Measurements from ENCODE around the gene ANKRD27.

ANKRD27 gene

DNA sequence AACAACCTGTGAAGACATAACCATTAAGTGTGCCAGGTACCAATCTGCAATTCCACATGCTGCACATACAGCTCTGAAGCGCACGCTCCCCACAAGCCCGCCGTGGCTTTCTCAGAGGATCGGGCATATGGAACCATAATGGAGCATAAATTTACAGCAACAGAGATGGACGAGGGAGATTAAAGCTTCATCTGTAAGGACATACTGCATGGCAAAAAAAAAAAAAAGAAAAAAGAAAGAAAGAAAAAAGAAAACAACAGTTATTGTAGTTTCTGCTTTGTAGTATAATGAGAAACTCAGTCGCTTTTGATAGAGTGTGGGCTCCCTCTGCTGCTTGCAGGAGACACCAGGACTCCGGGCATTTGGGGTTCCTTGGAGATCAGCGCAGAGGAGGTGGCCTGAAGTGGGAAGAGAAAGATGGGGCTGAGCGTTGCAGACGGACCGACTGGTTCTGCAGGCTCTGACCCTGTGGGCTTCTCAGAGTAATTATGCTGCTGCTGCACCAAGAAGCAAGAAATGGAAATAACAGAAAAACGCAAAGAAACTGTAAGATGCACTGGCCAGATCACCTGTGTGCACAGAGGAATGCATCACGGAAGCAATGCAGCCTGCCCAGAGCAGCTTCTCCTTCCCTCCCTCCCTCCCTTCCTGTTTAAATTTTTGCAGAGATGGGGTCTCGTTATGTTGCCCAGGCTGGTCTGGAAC is 104.7 kb downstream of the ANKRD27 start (continued):
- TF ChIP-seq ZNF791 (tag by site-specific recombination; IDR thresholded peaks at IDR 0.05) = no peak
- TF ChIP-seq, protein P1, sequence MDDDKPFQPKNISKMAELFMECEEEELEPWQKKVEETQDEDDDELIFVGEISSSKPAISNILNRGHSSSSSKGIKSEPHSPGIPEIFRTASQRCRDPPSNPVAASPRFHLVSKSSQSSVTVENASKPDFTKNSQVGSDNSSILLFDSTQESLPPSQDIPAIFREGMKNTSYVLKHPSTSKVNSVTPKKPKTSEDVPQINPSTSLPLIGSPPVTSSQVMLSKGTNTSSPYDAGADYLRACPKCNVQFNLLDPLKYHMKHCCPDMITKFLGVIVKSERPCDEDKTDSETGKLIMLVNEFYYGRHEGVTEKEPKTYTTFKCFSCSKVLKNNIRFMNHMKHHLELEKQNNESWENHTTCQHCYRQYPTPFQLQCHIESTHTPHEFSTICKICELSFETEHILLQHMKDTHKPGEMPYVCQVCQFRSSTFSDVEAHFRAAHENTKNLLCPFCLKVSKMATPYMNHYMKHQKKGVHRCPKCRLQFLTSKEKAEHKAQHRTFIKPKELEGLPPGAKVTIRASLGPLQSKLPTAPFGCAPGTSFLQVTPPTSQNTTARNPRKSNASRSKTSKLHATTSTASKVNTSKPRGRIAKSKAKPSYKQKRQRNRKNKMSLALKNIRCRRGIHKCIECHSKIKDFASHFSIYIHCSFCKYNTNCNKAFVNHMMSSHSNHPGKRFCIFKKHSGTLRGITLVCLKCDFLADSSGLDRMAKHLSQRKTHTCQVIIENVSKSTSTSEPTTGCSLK (tag by site-specific recombination; IDR thresholded peaks at IDR 0.05) = no peak
- TF ChIP-seq ZNF302 (tag by site-specific recombination; IDR thresholded peaks at IDR 0.05; ENCODE audit: low read depth) = no peak
- TF ChIP-seq, protein P2, sequence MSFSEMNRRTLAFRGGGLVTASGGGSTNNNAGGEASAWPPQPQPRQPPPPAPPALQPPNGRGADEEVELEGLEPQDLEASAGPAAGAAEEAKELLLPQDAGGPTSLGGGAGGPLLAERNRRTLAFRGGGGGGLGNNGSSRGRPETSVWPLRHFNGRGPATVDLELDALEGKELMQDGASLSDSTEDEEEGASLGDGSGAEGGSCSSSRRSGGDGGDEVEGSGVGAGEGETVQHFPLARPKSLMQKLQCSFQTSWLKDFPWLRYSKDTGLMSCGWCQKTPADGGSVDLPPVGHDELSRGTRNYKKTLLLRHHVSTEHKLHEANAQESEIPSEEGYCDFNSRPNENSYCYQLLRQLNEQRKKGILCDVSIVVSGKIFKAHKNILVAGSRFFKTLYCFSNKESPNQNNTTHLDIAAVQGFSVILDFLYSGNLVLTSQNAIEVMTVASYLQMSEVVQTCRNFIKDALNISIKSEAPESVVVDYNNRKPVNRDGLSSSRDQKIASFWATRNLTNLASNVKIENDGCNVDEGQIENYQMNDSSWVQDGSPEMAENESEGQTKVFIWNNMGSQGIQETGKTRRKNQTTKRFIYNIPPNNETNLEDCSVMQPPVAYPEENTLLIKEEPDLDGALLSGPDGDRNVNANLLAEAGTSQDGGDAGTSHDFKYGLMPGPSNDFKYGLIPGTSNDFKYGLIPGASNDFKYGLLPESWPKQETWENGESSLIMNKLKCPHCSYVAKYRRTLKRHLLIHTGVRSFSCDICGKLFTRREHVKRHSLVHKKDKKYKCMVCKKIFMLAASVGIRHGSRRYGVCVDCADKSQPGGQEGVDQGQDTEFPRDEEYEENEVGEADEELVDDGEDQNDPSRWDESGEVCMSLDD (tag by site-specific recombination; IDR thresholded peaks at IDR 0.05) = no peak
- TF ChIP-seq ZNF23 (tag by site-specific recombination; IDR thresholded peaks at IDR 0.05; ENCODE audit: borderline replicate concordance) = no peak
- TF ChIP-seq ZNF404 (tag by site-specific recombination; IDR thresholded peaks at IDR 0.05) = no peak
- no peak for TF ChIP-seq ZNF664 (tag by site-specific recombination; IDR thresholded peaks at IDR 0.05)
- TF ChIP-seq ZNF121 (tag by site-specific recombination; IDR thresholded peaks at IDR 0.05) = no peak
- no peak for TF ChIP-seq ZBTB20 (tag by site-specific recombination; IDR thresholded peaks at IDR 0.05)
- TF ChIP-seq, protein P3, sequence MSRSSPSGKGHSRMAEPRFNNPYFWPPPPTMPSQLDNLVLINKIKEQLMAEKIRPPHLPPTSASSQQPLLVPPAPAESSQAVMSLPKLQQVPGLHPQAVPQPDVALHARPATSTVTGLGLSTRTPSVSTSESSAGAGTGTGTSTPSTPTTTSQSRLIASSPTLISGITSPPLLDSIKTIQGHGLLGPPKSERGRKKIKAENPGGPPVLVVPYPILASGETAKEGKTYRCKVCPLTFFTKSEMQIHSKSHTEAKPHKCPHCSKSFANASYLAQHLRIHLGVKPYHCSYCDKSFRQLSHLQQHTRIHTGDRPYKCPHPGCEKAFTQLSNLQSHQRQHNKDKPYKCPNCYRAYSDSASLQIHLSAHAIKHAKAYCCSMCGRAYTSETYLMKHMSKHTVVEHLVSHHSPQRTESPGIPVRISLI (tag by site-specific recombination; IDR thresholded peaks at IDR 0.05) = peak; percentile 97
- TF ChIP-seq, protein P4, sequence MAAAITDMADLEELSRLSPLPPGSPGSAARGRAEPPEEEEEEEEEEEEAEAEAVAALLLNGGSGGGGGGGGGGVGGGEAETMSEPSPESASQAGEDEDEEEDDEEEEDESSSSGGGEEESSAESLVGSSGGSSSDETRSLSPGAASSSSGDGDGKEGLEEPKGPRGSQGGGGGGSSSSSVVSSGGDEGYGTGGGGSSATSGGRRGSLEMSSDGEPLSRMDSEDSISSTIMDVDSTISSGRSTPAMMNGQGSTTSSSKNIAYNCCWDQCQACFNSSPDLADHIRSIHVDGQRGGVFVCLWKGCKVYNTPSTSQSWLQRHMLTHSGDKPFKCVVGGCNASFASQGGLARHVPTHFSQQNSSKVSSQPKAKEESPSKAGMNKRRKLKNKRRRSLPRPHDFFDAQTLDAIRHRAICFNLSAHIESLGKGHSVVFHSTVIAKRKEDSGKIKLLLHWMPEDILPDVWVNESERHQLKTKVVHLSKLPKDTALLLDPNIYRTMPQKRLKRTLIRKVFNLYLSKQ (tag by site-specific recombination; IDR thresholded peaks at IDR 0.05; ENCODE audit: borderline replicate concordance) = no peak
- TF ChIP-seq, protein P5, sequence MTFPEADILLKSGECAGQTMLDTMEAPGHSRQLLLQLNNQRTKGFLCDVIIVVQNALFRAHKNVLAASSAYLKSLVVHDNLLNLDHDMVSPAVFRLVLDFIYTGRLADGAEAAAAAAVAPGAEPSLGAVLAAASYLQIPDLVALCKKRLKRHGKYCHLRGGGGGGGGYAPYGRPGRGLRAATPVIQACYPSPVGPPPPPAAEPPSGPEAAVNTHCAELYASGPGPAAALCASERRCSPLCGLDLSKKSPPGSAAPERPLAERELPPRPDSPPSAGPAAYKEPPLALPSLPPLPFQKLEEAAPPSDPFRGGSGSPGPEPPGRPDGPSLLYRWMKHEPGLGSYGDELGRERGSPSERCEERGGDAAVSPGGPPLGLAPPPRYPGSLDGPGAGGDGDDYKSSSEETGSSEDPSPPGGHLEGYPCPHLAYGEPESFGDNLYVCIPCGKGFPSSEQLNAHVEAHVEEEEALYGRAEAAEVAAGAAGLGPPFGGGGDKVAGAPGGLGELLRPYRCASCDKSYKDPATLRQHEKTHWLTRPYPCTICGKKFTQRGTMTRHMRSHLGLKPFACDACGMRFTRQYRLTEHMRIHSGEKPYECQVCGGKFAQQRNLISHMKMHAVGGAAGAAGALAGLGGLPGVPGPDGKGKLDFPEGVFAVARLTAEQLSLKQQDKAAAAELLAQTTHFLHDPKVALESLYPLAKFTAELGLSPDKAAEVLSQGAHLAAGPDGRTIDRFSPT (tag by site-specific recombination; IDR thresholded peaks at IDR 0.05) = no peak
- no peak for TF ChIP-seq ZBTB48 (tag by site-specific recombination; IDR thresholded peaks at IDR 0.05)
- no peak for TF ChIP-seq ZNF324 (tag by site-specific recombination; IDR thresholded peaks at IDR 0.05)
- TF ChIP-seq ZNF548 (tag by site-specific recombination; IDR thresholded peaks at IDR 0.05) = no peak
- TF ChIP-seq KLF9 (tag by site-specific recombination; IDR thresholded peaks at IDR 0.05; ENCODE audit: low read depth) = no peak
- no peak for TF ChIP-seq IKZF3 (tag by site-specific recombination; IDR thresholded peaks at IDR 0.05)
- TF ChIP-seq ZNF114 (tag by site-specific recombination; IDR thresholded peaks at IDR 0.05) = no peak
- TF ChIP-seq ZNF629 (tag by site-specific recombination; IDR thresholded peaks at IDR 0.05) = no peak
- no peak for TF ChIP-seq GFI1B (tag by site-specific recombination; IDR thresholded peaks at IDR 0.05)
- TF ChIP-seq ZBTB7A (tag by site-specific recombination; IDR thresholded peaks at IDR 0.05; ENCODE audit: low read depth) = no peak
- TF ChIP-seq ZXDB (tag by site-specific recombination; IDR thresholded peaks at IDR 0.05) = no peak
- no peak for TF ChIP-seq BCL11B (tag by site-specific recombination; IDR thresholded peaks at IDR 0.05; ENCODE audit: low read depth)
- TF ChIP-seq OVOL3 (tag by site-specific recombination; IDR thresholded peaks at IDR 0.05) = no peak
- TF ChIP-seq SP2 (tag by site-specific recombination; IDR thresholded peaks at IDR 0.05) = no peak
- TF ChIP-seq YY1 (tag by site-specific recombination; IDR thresholded peaks at IDR 0.05) = no peak
- TF ChIP-seq SALL2 (tag by site-specific recombination; IDR thresholded peaks at IDR 0.05; ENCODE audit: borderline replicate concordance) = no peak
- TF ChIP-seq GLI4 (tag by site-specific recombination; IDR thresholded peaks at IDR 0.05) = no peak
- TF ChIP-seq ZNF48 (tag by site-specific recombination; IDR thresholded peaks at IDR 0.05) = no peak
- 0 out of 2 replicates have a peak, but pooled peaks have one; percentile 24 for TF ChIP-seq ZNF335 (tag by site-specific recombination; conservative IDR thresholded peaks at IDR 0.05)

Data from HEK293 (cell line).